Measurements from ENCODE around the gene MYT1.

Gene MYT1

GRCh38 chr20:64140061-64140931 lies 24.0 kb upstream of the MYT1 start:
- ATAC-seq, result no peak

- ATAC-seq, result no peak
Observed at GRCh38 chr20:64140956-64141355, 23.3 kb upstream of the MYT1 start.

GRCh38 chr20:64142590-64142989 lies 21.7 kb upstream of the MYT1 start:
- ATAC-seq, result no peak

GRCh38 chr20:64143018-64143801 lies 21.0 kb upstream of the MYT1 start:
- ATAC-seq, result no peak

GRCh38 chr20:64144144-64144912 lies 19.9 kb upstream of the MYT1 start:
- ATAC-seq, result no peak

GRCh38 chr20:64145458-64146300 lies 18.6 kb upstream of the MYT1 start:
- ATAC-seq, result no peak

- no peak for ATAC-seq
Observed at GRCh38 chr20:64146301-64146935, 17.8 kb upstream of the MYT1 start.

GRCh38 chr20:64146936-64147477 lies 17.2 kb upstream of the MYT1 start:
- no peak for ATAC-seq

- ATAC-seq, result no peak
Observed at GRCh38 chr20:64148581-64148980, 15.7 kb upstream of the MYT1 start.

GRCh38 chr20:64149141-64149540 lies 15.1 kb upstream of the MYT1 start:
- no peak for ATAC-seq

GRCh38 chr20:64149809-64150560 lies 14.3 kb upstream of the MYT1 start:
- no peak for ATAC-seq

- ATAC-seq, result no peak
Observed at GRCh38 chr20:64150756-64151632, 13.3 kb upstream of the MYT1 start.

GRCh38 chr20:64151633-64152530 lies 12.4 kb upstream of the MYT1 start:
- ATAC-seq, result no peak

GRCh38 chr20:64152906-64153305 lies 11.3 kb upstream of the MYT1 start:
- ATAC-seq, result no peak

- no peak for ATAC-seq
Observed at GRCh38 chr20:64153410-64153809, 10.8 kb upstream of the MYT1 start.

- ATAC-seq, result no peak
Observed at GRCh38 chr20:64153861-64154589, 10.2 kb upstream of the MYT1 start.

- ATAC-seq, result no peak
Observed at GRCh38 chr20:64154590-64155257, 9.5 kb upstream of the MYT1 start.

Data from activated CD4-positive, CD25-positive, alpha-beta regulatory T cell treated with anti-CD3 and anti-CD28 coated beads, Interleukin-2, amount 50 U/mL, for 24 hours (primary cell).